Glutamatergic neuron (in vitro differentiated cells): ENCODE data around the gene FNDC3B. TPM values are rescaled to one million over a fixed set of nuclear protein-coding genes. Genes with fewer than 3 reads are reported as not detected.

Experiments used
- DNase-seq: peaks from one replicate; pipeline ENCODE4 v3.0.0; 2022
- H3K27ac Mint-ChIP-seq: one replicate; pipeline ENCODE4 v1.8.0; 2020; ENCODE audit warnings: mild to moderate bottlenecking, mixed read lengths, inconsistent platforms; ENCODE audit not compliant: unreplicated experiment
- H3K27me3 Mint-ChIP-seq: one replicate; pipeline ENCODE4 v1.8.0; 2020; ENCODE audit warnings: mild to moderate bottlenecking, moderate library complexity, mixed read lengths, inconsistent platforms; ENCODE audit not compliant: unreplicated experiment
- H3K36me3 Mint-ChIP-seq: one replicate; pipeline ENCODE4 v1.8.0; 2020; ENCODE audit warnings: mild to moderate bottlenecking, mixed read lengths, inconsistent platforms; ENCODE audit not compliant: unreplicated experiment
- H3K4me1 Mint-ChIP-seq: one replicate; pipeline ENCODE4 v1.8.0; 2020; ENCODE audit warnings: mild to moderate bottlenecking, low read depth, mixed read lengths, inconsistent platforms; ENCODE audit not compliant: unreplicated experiment
- H3K4me3 Mint-ChIP-seq: one replicate; pipeline ENCODE4 v1.8.0; 2020; ENCODE audit warnings: mild to moderate bottlenecking, mixed read lengths, inconsistent platforms; ENCODE audit not compliant: unreplicated experiment
- H3K9me3 Mint-ChIP-seq: one replicate; pipeline ENCODE4 v1.8.0; 2020; ENCODE audit warnings: mild to moderate bottlenecking, moderate library complexity, mixed read lengths, inconsistent platforms; ENCODE audit not compliant: unreplicated experiment
- total RNA-seq: library from RNA; stranded (reverse); fragmentation: NEBNext Ultra II Directional; extraction: Animal tissue kit (Norgen Biotek cat#: 25700); gene quantifications from one replicate; pipeline ENCODE4 v1.2.1, GENCODE V29; 2021; ENCODE audit not compliant: unreplicated experiment
- TF ChIP-seq, protein P1 (sequence below): fragments of 200-600 bp; sonication (generic); IDR thresholded peaks from one replicate; pipeline ENCODE4 v1.5.0; 2021; ENCODE audit not compliant: partially characterized antibody, unreplicated experiment

FNDC3B gene
- total RNA-seq, 1 donor from 2014 or later, result 11.7 TPM

DNA sequence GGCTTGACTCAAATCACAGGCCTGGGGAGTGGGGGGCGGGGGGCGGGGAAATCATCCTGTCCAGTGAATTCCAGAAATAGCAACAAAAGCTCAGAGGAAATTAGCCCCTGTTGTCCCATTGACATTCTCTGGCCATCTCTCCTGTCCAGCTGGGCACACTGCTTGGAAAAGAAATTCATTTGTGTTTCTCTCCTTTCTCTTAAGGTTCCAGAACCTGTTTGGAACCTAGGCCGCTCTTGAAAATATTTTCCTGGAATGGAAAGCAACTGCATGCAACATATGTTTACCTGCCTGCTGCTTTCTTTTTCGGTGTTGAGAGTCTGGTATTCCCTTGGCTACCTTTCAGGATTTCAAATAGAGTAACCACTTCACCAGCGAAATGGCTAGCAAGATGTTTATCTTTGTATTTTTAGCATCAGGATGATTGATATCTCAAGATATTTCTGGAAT lies 239.8 kb downstream of the FNDC3B start:
- H3K36me3 Mint-ChIP-seq, result no peaks in the 10 kb centered on the region
- TF ChIP-seq, protein P1, sequence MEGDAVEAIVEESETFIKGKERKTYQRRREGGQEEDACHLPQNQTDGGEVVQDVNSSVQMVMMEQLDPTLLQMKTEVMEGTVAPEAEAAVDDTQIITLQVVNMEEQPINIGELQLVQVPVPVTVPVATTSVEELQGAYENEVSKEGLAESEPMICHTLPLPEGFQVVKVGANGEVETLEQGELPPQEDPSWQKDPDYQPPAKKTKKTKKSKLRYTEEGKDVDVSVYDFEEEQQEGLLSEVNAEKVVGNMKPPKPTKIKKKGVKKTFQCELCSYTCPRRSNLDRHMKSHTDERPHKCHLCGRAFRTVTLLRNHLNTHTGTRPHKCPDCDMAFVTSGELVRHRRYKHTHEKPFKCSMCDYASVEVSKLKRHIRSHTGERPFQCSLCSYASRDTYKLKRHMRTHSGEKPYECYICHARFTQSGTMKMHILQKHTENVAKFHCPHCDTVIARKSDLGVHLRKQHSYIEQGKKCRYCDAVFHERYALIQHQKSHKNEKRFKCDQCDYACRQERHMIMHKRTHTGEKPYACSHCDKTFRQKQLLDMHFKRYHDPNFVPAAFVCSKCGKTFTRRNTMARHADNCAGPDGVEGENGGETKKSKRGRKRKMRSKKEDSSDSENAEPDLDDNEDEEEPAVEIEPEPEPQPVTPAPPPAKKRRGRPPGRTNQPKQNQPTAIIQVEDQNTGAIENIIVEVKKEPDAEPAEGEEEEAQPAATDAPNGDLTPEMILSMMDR, result no peak
- H3K4me3 Mint-ChIP-seq, result no peak overlapping the region
- no peaks in the 10 kb centered on the region for H3K9me3 Mint-ChIP-seq
- peaks cover 7% of the 10 kb centered on the region for H3K4me1 Mint-ChIP-seq
- no peak for DNase-seq
- H3K27me3 Mint-ChIP-seq, result no peaks in the 10 kb centered on the region
- H3K27ac Mint-ChIP-seq, result no peak overlapping the region

DNA sequence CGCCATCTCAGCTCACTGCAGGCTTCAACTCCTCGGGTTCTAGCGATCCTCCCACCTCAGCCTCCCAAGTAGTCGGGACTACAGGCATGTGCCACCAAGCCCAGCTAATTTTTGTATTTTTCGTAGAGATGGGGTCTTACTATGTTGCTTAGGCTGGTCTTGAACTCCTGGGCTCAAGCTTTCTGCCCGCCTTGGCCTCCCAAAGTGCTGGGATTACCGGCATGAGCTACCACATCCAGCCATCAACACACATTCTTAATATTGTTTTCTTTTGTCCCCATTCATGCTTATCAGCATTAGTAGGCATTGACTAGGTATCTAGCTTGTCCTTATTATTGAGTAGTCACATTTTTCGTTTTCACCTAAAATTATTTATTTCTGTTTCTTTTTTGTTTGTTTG lies 240.6 kb downstream of the FNDC3B start:
- Mint-ChIP-seq H3K27me3 (no peaks in the 10 kb centered on the region), H3K27ac (no peak overlapping the region), H3K4me3 (no peak overlapping the region), H3K36me3 (no peaks in the 10 kb centered on the region), H3K9me3 (no peaks in the 10 kb centered on the region), H3K4me1 (peaks cover 7% of the 10 kb centered on the region)
- TF ChIP-seq, protein P1, result no peak
- no peak for DNase-seq

DNA sequence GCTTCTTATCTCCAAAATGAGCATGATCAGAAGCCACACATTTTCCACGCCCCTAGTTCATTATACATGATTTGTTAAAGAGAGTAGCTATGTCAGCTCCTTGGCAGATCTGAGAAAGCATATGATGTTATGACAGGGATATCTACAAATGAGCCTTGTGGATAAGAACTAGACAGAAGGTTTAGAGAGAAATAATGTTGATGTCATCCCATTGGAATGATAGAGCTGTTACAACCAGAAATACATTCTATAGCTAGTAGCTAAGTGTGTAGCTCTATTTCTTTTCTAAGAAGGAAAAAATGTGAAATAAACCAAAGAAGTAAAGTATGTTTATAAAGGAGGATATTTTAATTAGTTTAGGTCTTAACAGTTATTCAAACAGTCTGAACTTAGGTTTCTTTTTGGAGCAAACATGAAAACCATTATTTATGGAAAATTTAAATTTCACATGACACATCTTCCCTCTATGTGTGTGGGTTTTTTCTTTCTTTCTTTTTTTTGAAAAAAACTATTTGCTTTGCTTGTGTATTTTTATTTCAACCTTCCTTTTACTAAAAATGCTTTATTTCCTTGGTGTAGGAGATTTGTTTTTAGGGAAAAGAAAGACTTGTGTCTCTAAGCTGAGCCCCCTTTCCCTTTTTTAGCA lies 241.2 kb downstream of the FNDC3B start:
- Mint-ChIP-seq H3K4me3 (no peak overlapping the region), H3K36me3 (no peaks in the 10 kb centered on the region), H3K27ac (no peak overlapping the region), H3K9me3 (no peaks in the 10 kb centered on the region), H3K27me3 (no peaks in the 10 kb centered on the region), H3K4me1 (peaks cover 7% of the 10 kb centered on the region)
- DNase-seq, result no peak
- TF ChIP-seq, protein P1, result no peak

DNA sequence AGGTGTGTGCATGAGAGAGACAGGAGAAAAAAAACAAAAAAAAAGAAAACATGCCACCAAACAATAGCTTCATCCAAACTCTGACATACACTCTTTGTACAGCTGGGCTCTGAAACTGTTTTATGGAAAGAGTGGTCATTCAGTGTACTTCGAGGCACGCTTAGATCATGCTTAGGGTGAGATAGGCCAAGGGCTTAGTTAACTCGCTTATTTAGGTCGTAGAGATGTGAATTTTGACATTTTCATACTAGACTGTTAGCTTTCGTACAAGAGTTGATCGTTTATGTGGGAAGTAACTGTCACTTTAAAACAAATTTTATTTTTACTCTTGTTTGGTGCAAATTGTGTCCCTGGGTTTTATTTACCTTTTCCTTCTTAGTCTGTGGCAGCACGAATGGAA lies 242.5 kb downstream of the FNDC3B start:
- no peaks in the 10 kb centered on the region for H3K9me3 Mint-ChIP-seq
- H3K4me3 Mint-ChIP-seq, result no peak overlapping the region
- H3K36me3 Mint-ChIP-seq, result no peaks in the 10 kb centered on the region
- TF ChIP-seq, protein P1, result no peak
- peaks cover 10% of the 10 kb centered on the region for H3K4me1 Mint-ChIP-seq
- DNase-seq, result no peak
- no peak overlapping the region for H3K27ac Mint-ChIP-seq
- H3K27me3 Mint-ChIP-seq, result no peaks in the 10 kb centered on the region

DNA sequence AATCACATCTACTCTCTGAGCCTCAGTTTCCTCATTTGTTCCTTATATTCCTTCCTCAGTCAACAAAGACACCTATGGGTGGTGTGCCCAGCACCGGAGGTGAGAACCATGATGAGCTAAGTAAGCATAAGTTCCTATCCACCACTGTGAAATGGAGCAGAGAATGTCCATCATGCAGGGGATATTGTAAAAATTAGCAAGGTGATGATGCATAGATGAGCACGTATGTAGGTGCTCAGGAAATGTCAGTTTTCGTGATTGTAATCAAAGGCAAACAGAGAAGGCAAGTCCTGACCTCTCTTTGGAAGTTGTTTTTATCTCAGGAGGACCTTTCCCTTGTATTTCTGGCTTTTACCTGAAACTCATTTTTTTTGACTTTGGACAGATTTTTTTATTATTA lies 243.5 kb downstream of the FNDC3B start:
- no peak overlapping the region for H3K27ac Mint-ChIP-seq
- no peaks in the 10 kb centered on the region for H3K36me3 Mint-ChIP-seq
- H3K4me1 Mint-ChIP-seq, result peaks cover 14% of the 10 kb centered on the region
- no peak for DNase-seq
- H3K9me3 Mint-ChIP-seq, result no peaks in the 10 kb centered on the region
- no peaks in the 10 kb centered on the region for H3K27me3 Mint-ChIP-seq
- TF ChIP-seq, protein P1, result no peak
- no peak overlapping the region for H3K4me3 Mint-ChIP-seq
